Stimulated activated CD4-positive, alpha-beta T cell treated with anti-CD3 and anti-CD28 coated beads, Interleukin-2, amount 100 ng/mL, for 48 hours (primary cell): ENCODE results near the gene DNAJC30.

Source experiments
- DNase-seq, 2 donors: peaks; one replicate each; pipeline ENCODE4 v3.0.0-alpha.2; 2020

DNAJC30 gene

GRCh38 chr7:73707045-73707631 lies 23.9 kb upstream of the DNAJC30 start:
- DNase-seq, result no peak

- DNase-seq, result peak in 1 of 2 donors; percentile 36
Observed at GRCh38 chr7:73706126-73707044, 23.1 kb upstream of the DNAJC30 start.

GRCh38 chr7:73705551-73705920 lies 22.3 kb upstream of the DNAJC30 start:
- DNase-seq, result no peak

DNA sequence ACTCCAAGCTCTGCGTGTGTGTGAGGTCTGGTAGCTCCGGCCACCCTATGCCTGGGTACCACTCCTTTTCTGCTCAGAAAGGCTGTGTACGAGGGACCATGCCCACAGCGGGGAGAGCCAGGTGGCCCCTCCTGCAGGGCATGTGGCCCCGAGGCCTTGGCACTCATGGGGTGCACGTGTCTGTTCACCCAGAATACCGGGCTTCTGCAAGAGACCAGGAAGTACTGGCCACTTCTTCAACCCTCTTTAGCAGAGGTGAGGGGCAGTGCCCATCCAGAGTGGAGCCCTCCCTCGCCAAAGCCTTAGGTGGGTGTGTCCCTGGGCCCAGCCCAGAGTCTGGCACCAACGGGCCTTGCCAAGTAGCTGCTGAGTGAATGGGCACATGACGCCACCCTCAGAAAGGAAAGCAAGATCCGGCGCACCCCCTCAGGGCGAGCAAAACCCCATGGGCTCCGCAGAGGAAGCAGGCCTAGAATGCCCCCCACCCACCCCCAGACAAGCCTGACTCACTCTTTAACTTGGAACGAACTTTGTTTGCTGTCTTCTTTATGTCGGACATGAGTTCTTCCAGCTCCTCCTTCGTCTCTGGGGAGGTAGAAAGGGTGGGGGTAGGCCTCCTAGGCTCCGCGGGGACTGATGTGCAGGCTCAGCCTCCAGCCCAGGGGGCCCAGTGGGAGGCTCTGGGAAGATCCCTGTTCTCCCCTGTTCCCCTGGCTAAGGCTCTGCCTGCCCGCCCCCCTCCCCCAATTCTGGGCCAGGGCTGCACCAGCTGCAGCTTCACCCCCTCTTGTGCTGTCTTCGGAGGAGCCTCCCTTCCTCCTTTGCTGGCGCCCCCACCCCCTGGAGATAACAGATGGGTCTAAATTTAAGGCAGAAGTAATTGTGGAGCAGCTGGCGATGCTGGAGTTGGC lies 21.6 kb upstream of the DNAJC30 start:
- DNase-seq, result no peak

DNA sequence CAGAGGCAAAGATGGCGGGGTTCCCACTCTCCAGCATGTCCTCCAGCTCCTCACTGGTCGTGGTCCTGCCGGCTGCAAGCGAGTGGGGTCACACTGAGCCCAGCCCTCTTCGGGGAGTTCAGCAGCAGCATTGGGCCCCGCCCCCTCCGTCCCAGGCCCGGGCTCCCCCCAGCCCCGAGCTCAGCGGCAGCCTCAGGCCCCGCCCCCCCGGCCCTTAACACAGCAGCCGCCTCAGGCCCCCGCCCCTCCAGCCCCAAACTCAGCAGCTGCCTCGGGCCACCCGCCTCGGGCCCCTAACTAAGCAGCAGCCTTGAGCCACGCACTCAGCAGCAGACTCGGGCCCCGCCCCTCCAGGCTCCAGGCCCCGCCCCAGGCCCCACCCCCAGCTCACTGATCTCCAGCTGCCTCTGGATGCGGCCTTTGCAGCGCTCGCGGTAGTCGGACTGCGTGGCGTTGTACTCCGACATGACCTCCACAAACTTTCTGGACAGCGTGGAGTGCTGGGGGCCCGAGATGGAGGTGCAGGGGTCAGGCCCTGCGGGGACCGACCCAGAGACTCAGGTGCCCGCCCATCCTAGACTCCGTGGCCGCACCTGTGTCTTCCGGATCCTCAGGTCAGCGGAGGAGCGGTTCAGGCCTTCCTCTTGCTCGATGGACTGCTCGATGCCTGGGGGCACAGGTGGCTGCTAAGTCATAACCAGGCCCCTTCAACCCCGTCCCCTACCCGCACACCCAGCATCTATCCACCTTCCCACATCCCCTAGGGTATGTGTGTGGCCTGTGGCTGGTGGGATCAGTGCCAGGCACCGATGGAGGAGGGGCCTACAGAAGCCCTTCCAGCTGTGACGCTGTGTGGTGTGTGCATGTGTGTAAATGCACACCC lies 20.7 kb upstream of the DNAJC30 start:
- DNase-seq, result peak; percentile 23 to 47

GRCh38 chr7:73703225-73703624 lies 20.0 kb upstream of the DNAJC30 start:
- DNase-seq, result no peak

GRCh38 chr7:73702665-73703064 lies 19.4 kb upstream of the DNAJC30 start:
- no peak for DNase-seq

DNA sequence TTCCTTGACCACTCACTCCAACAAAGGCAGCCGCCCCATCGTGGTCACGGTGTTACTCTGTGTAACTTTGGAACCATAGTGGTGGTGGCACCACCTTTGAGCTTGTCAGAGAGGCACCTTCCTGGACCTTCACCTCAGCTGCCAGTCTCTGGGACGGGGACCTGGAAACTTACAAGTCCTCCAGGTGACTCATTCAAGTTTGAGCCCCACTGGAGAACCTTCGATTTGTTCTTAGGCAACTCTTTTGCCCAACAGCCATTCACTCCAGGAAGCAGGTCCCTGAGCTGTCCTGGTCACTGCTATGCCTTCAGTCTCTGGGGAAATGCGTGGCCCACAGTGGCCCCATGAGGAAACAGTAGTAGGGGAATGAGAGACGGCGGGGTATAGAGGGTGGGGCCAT lies 19.0 kb upstream of the DNAJC30 start:
- DNase-seq, result no peak

GRCh38 chr7:73701357-73701995 lies 18.2 kb upstream of the DNAJC30 start:
- DNase-seq, result peak in 1 of 2 donors; percentile 36

DNA sequence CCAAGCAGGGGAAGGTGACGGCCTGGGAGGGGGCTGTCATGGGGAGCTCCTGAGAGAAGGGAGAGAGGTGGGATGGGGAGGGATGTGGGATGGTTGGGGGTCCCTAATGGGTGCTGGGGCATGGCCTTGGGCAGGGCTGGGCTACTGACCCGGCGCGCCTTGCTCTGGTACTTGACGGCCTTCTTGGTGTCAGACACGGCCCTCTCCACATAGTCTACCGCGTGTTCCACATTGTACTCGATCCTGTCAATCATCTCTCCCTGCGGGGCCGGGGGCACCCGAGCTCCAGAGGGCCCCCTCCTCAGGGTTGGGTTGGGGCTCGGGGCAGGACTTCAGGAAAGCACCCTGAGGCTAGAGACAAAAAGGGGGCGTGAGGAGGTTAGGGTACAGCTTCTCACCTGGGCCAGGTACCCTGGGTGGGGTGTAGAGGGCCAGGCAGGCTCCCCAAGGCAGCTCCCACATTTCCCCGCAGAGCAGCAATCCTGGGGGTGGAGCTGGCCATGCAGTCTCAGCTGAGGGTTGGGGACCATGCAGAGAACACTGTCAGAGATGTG lies 17.4 kb upstream of the DNAJC30 start:
- DNase-seq, result no peak

- no peak for DNase-seq
Observed at GRCh38 chr7:73700069-73700423, 16.8 kb upstream of the DNAJC30 start.

- DNase-seq, result no peak
Observed at GRCh38 chr7:73699370-73700068, 16.3 kb upstream of the DNAJC30 start.

- no peak for DNase-seq
Observed at GRCh38 chr7:73698410-73698809, 15.2 kb upstream of the DNAJC30 start.

- DNase-seq, result no peak
Observed at GRCh38 chr7:73696372-73696771, 13.1 kb upstream of the DNAJC30 start.

DNA sequence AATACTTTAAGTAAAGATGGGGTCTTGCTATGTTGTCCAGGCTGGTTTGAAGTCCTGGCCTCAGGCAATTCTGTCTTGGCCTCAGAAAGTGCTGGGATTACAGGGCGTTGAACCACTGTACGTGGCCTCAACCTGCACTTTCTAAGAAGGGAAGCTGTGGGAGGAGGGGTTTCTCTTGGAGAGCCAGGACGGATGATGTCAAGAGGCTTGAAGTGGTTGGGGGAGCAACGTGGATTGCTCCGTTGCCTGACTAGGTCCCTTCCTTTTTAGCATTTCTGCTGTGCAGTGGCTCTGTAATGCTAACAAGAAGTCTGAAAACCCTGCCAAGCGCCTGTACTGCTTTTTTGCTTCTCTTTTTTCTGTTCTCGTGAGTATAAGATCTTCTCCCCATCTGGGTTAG lies 7.4 kb upstream of the DNAJC30 start:
- no peak for DNase-seq

DNA sequence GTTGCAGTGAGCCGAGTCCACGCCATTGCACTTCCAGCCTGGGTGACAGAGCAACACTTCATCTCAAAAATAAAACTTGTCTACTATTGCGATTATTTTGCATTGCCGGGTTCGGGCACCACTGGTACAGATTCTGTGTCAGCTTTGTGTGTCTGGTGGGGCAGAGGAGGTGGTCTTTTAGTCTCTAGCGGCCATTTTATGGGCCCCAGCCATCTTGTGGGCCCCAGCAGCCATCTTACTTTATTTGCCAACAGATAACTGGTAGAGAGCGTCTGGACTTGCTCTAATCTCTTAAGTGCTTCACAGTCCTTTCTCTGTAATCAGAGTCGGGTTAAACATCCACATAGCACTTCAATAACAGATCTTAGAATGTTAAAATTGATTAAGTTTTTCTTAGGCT lies 5.0 kb upstream of the DNAJC30 start:
- no peak for DNase-seq

- no peak for DNase-seq
Observed at GRCh38 chr7:73685311-73685710, 2.1 kb upstream of the DNAJC30 start.

GRCh38 chr7:73683788-73684693 lies 788 bp upstream of the DNAJC30 start:
- no peak for DNase-seq

GRCh38 chr7:73682745-73683055 lies 553 bp downstream of the DNAJC30 start:
- DNase-seq, result no peak

DNA sequence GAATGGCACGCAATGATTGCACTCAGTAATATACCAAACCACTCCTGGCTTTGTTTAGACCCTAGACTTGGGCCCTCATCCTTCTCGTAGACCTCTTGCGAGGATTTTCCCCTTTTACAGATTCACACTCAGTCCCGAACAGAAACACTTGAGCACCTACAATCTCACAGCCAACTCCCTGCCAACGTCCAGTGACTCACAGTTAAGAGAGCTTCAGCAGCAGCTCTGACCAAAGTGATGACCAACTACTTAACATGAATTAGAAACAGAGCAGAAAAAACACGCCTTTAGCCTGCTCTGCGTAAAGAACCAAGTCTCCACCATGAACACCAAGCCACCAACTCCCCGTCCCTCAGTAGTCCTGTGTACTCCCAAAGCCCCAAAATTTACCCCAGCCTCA lies 2.2 kb downstream of the DNAJC30 start:
- DNase-seq, result no peak
